Glutamatergic neuron (in vitro differentiated cells): ENCODE measurements around the gene ARF4. TPM values are rescaled to one million over a fixed set of nuclear protein-coding genes. Genes with fewer than 3 reads are reported as not detected.

Source experiments
- DNase-seq: peaks from one replicate; pipeline ENCODE4 v3.0.0; 2022
- H3K27ac Mint-ChIP-seq: one replicate; pipeline ENCODE4 v1.8.0; 2020; ENCODE audit warnings: mild to moderate bottlenecking, mixed read lengths, inconsistent platforms; ENCODE audit not compliant: unreplicated experiment
- H3K27me3 Mint-ChIP-seq: one replicate; pipeline ENCODE4 v1.8.0; 2020; ENCODE audit warnings: mild to moderate bottlenecking, moderate library complexity, mixed read lengths, inconsistent platforms; ENCODE audit not compliant: unreplicated experiment
- H3K36me3 Mint-ChIP-seq: one replicate; pipeline ENCODE4 v1.8.0; 2020; ENCODE audit warnings: mild to moderate bottlenecking, mixed read lengths, inconsistent platforms; ENCODE audit not compliant: unreplicated experiment
- H3K4me1 Mint-ChIP-seq: one replicate; pipeline ENCODE4 v1.8.0; 2020; ENCODE audit warnings: mild to moderate bottlenecking, low read depth, mixed read lengths, inconsistent platforms; ENCODE audit not compliant: unreplicated experiment
- H3K4me3 Mint-ChIP-seq: one replicate; pipeline ENCODE4 v1.8.0; 2020; ENCODE audit warnings: mild to moderate bottlenecking, mixed read lengths, inconsistent platforms; ENCODE audit not compliant: unreplicated experiment
- H3K9me3 Mint-ChIP-seq: one replicate; pipeline ENCODE4 v1.8.0; 2020; ENCODE audit warnings: mild to moderate bottlenecking, moderate library complexity, mixed read lengths, inconsistent platforms; ENCODE audit not compliant: unreplicated experiment
- total RNA-seq: library from RNA; stranded (reverse); fragmentation: NEBNext Ultra II Directional; extraction: Animal tissue kit (Norgen Biotek cat#: 25700); gene quantifications from one replicate; pipeline ENCODE4 v1.2.1, GENCODE V29; 2021; ENCODE audit not compliant: unreplicated experiment
- TF ChIP-seq, protein P1 (sequence below): fragments of 200-600 bp; sonication (generic); IDR thresholded peaks from one replicate; pipeline ENCODE4 v1.5.0; 2021; ENCODE audit not compliant: partially characterized antibody, unreplicated experiment

ARF4 gene
- total RNA-seq, 1 donor from 2014 or later, result 131 TPM

DNA sequence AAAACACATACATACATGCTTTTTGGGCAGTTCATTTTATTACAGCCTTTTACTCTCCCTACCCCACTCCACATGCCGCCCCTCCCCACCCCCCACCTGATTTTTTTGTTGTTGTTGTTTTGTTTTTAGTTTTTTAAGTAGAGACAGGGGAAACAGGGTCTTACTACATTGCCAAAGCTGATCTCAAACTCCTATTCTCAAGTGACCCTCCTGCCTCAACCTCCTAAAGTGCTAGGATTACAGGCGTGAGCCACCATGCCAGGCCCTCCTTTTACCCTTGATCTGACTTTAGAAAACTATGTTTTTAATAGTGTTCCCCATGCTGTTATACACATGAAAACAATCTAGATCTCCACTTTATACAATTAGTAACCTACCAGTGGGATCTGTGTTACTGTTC lies 26.3 kb downstream of the ARF4 start:
- no peak overlapping the region for H3K4me3 Mint-ChIP-seq
- H3K27ac Mint-ChIP-seq, result no peak overlapping the region
- TF ChIP-seq, protein P1, sequence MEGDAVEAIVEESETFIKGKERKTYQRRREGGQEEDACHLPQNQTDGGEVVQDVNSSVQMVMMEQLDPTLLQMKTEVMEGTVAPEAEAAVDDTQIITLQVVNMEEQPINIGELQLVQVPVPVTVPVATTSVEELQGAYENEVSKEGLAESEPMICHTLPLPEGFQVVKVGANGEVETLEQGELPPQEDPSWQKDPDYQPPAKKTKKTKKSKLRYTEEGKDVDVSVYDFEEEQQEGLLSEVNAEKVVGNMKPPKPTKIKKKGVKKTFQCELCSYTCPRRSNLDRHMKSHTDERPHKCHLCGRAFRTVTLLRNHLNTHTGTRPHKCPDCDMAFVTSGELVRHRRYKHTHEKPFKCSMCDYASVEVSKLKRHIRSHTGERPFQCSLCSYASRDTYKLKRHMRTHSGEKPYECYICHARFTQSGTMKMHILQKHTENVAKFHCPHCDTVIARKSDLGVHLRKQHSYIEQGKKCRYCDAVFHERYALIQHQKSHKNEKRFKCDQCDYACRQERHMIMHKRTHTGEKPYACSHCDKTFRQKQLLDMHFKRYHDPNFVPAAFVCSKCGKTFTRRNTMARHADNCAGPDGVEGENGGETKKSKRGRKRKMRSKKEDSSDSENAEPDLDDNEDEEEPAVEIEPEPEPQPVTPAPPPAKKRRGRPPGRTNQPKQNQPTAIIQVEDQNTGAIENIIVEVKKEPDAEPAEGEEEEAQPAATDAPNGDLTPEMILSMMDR, result no peak
- no peaks in the 10 kb centered on the region for H3K27me3 Mint-ChIP-seq
- H3K9me3 Mint-ChIP-seq, result no peaks in the 10 kb centered on the region
- no peaks in the 10 kb centered on the region for H3K36me3 Mint-ChIP-seq
- H3K4me1 Mint-ChIP-seq, result no peaks in the 10 kb centered on the region
- DNase-seq, result no peak

DNA sequence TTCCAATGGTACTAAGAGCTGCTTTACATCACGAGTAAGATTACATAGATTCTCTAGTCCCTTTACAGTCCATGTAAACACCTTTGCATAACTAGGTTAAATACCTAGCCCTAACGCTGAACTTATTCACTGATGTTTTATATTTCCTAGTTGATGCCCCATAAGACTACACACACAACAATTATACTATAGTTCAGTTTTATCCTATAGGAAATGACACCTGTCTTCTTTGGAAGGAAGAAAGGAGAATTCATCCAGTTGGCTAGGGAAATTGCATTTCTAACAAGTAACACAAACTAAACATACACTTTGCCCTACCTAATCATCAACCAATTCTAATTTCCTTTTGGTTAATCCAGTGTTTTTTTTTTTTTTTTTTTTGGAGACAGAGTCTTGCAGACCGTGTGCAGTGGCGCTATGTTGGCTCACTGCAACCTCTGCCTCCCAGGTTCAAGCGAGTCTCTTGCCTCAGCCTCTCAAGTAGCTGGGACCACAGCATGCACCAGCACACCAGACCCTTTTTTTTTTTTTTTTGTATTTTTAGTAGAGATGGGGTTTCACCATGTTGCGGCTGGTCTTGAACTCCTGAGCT lies 27.2 kb downstream of the ARF4 start:
- no peaks in the 10 kb centered on the region for H3K36me3 Mint-ChIP-seq
- H3K27ac Mint-ChIP-seq, result no peak overlapping the region

DNA sequence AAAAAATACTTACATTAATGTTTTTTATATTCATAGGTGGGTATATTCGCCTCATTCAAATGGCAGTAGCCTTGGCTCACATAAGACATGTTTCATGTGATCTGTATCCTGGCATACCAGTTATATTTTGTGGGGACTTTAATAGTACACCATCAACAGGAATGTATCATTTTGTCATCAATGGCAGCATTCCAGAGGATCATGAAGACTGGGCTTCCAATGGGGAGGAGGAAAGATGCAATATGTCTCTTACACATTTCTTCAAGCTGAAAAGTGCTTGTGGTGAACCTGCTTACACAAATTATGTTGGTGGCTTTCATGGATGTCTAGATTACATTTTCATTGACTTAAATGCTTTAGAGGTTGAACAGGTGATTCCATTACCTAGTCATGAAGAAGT lies 37.6 kb downstream of the ARF4 start:
- Mint-ChIP-seq H3K27ac (no peak overlapping the region), H3K4me3 (no peak overlapping the region), H3K9me3 (peaks cover 12% of the 10 kb centered on the region), H3K27me3 (no peaks in the 10 kb centered on the region), H3K36me3 (no peaks in the 10 kb centered on the region), H3K4me1 (peaks cover 8% of the 10 kb centered on the region)
- DNase-seq, result no peak
- TF ChIP-seq, protein P1, result no peak

More for the DNA sequence above, 27.2 kb downstream of the ARF4 start:
- TF ChIP-seq, protein P1, result no peak
- Mint-ChIP-seq H3K4me1 (no peaks in the 10 kb centered on the region), H3K9me3 (no peaks in the 10 kb centered on the region), H3K27me3 (no peaks in the 10 kb centered on the region), H3K4me3 (no peak overlapping the region)
- DNase-seq, result no peak

DNA sequence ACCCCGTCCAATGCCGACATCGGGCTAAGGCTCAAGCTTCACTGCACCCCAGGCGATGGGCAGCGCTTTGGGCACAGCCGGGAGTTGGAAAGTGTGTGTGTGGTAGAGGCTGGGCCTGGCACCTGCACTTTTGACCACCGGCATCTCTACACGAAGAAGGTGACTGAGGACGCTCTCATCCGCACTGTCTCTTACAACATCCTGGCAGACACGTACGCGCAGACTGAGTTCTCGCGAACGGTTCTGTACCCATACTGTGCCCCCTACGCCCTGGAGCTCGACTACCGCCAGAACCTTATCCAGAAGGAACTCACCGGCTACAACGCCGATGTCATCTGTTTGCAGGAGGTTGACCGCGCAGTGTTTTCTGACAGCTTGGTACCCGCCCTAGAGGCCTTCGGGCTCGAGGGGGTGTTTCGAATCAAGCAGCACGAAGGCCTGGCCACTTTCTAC lies 40.0 kb downstream of the ARF4 start:
- Mint-ChIP-seq H3K36me3 (no peaks in the 10 kb centered on the region), H3K4me3 (peak overlapping the region; percentile 92), H3K4me1 (peaks cover 8% of the 10 kb centered on the region), H3K27me3 (no peaks in the 10 kb centered on the region), H3K9me3 (peaks cover 12% of the 10 kb centered on the region), H3K27ac (peak overlapping the region; percentile 99)
- TF ChIP-seq, protein P1, result no peak
- peak; percentile 32 for DNase-seq

DNA sequence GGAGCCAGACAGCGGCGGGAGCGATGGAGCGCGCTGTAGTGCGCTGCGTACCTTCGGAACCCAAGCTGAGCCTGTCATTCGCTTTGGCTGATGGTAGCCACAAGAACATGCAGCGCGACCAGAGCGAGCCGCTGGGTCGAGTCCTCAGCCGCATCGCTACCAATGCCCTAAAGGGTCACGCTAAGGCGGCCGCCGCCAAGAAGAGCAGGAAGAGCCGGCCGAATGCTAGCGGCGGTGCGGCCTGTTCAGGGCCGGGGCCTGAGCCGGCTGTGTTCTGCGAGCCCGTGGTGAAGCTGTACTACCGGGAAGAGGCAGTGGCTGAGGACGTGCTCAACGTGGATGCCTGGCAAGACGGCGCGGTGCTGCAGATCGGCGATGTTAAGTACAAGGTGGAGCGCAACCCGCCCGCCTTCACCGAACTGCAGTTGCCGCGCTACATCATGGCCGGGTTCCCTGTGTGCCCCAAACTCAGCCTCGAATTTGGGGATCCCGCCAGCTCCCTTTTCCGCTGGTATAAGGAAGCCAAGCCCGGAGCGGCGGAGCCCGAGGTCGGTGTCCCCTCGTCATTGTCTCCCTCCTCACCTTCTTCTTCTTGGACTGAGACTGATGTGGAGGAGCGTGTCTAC lies 40.6 kb downstream of the ARF4 start:
- Mint-ChIP-seq H3K27ac (peak overlapping the region; percentile 99), H3K4me3 (peak overlapping the region; percentile 92), H3K27me3 (no peaks in the 10 kb centered on the region), H3K36me3 (no peaks in the 10 kb centered on the region), H3K9me3 (peaks cover 12% of the 10 kb centered on the region), H3K4me1 (peaks cover 8% of the 10 kb centered on the region)
- TF ChIP-seq, protein P1, result no peak
- DNase-seq, result peak; percentile 41
